ENCODE data around the gene UBXN10. TPM values are rescaled to one million over a fixed set of nuclear protein-coding genes. Genes with fewer than 3 reads are reported as not detected.

The UBXN10 gene
- total RNA-seq, 1 donor from 2014 or later, result 1.4 TPM

GRCh38 chr1:20150969-20151368 is 34.9 kb upstream of the UBXN10 start:
- intact Hi-C loops (cut with micrococcal nuclease), result loop anchor here (5.0 kb wide), 2 partner anchors 341 to 434 kb away; no protein-coding TSS in a partner anchor

- intact Hi-C loops (cut with micrococcal nuclease), result loop anchor here (1.0 to 5.0 kb wide), 8 partner anchors 35 to 435 kb away; partner anchors contain the start of gene OTUD3
Observed at GRCh38 chr1:20151906-20152598, 33.8 kb upstream of the UBXN10 start.

- intact Hi-C loops (cut with micrococcal nuclease), result loop anchor here (1.0 to 5.0 kb wide), 8 partner anchors 35 to 435 kb away; partner anchors contain the start of gene OTUD3
Observed at GRCh38 chr1:20152599-20152930, 33.3 kb upstream of the UBXN10 start.

DNA sequence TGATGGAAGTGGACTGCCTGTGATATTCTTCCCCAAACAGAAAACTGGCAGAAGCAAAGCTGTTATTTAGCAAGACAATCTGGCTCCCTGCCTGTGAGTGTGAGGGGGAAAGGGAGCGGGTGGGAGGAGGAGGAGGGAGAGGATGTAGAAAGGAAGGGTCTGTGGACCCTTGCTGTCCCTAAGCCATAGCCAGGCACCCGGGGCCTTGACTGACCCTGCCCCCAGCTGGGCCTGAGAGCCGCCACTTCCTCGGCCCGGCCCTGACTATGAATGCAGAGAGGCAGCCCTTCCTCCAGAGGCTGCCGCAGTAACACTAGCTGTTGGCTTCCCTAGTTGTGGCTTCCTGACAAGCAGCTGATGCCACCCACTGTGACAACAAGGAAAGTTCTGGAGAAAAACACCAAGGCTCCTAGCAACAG is 32.9 kb upstream of the UBXN10 start:
- intact Hi-C loops (cut with micrococcal nuclease), result loop anchor here (1.0 to 5.0 kb wide), 8 partner anchors 34 to 436 kb away; partner anchors contain the start of gene OTUD3

DNA sequence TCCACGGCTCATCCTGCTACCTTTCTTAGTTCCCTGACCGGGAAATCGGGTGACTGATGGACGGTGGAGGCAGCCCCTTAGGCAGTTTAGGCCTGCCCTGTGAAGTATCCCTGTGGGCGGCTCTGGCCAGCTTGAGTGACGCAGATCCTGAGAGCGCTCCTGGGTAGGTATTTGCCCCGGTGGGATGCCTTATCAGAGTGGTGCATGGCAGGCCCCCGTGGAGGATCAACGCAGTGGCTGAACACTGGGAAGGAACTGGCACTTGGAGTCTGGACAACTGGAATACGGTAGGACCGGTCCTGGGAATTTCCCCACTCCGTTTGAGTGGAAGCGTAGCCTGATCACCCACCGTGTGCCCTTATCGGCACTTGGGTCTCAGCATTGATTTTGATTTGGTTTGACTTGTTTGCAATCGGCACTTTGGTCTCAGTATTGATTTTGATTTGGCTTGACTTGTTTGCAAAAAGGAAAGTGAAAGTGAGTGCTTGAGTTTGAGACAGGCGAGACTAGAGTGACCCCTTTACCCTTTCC is 31.5 kb upstream of the UBXN10 start:
- intact Hi-C loops (cut with micrococcal nuclease), result loop anchor here (5.0 kb wide), 2 partner anchors 338 to 437 kb away; no protein-coding TSS in a partner anchor

DNA sequence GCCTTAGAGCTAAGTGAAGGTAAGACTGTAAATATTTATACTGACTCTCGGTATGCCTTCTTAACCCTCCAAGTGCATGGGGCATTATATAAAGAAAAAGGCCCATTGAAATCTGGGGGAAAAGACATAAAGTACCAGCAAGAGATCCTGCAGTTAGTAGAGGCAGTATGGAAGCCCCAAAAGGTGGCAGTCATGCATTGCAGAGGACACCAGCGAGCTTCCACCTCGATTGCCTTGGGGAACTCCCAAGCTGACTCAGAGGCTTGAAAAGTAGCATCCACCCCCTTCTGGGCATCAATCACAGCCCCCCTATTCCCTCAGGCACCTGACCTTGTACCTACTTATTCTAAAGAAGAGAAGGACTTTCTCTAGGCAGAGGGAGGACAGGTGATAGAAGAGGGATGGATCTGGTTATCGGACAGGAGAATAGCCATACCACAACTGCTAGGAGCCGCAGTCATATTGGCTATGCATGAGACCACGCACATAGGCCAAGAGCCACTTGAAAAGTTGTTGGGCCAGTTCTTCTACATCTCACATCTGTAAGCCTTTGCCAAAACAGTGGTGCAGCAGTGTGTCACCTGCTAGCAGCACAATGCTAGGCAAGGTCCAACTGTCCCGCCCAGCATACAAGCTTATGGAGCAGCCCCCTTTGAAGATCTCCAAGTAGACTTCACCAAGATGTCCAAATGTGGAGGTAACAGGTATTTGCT is 27.4 kb upstream of the UBXN10 start:
- intact Hi-C loops (cut with micrococcal nuclease), result no loop called here

GRCh38 chr1:20160034-20160433 is 25.9 kb upstream of the UBXN10 start:
- intact Hi-C loops (cut with micrococcal nuclease), result no loop called here

GRCh38 chr1:20164694-20165202 is 21.1 kb upstream of the UBXN10 start:
- intact Hi-C loops (cut with micrococcal nuclease), result loop anchor here (1.0 kb wide), 2 partner anchors 31 to 329 kb away; no protein-coding TSS in a partner anchor

DNA sequence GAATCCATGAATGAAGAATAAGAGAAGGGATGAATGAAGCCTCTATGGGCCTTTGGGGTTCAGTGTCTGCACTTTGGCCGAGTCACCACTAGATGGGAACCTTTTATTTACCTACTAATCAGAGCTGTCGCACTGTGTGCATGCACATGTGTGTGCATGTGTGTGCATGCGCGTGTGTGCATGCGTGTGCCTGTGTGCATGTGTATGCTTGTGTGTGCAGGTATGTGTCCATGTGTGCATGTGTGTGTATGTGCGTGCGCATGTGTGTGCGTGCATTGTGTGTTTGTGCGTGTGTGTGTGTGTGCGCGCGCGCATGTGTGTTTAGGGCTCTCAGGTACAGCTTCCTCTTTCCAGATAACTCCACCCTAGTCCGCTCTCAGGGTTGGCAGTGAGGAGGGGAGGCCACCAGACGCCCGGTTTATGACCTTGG is 20.4 kb upstream of the UBXN10 start:
- intact Hi-C loops (cut with micrococcal nuclease), result loop anchor here (1.0 kb wide), 2 partner anchors 30 to 328 kb away; no protein-coding TSS in a partner anchor

GRCh38 chr1:20166051-20166450 is 19.8 kb upstream of the UBXN10 start:
- intact Hi-C loops (cut with micrococcal nuclease), result no loop called here

DNA sequence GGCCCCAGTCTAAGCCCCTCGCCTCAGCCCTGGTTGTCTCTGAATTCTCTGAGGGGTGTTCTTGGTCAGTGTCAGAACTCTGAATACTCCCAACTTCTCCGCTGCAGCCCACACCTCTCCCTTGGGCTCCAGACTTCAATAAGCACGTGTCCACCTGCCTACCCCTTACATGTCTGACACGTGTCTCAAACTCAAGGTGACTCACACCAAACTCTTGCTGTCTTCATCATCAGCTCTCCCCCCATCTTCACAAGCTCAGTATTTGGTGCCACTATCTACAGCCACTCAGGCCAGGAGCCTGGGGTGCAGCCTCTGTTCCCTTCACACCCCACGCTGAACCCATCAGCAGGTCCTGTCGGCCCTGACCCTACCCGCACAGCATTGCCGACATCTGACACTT is 18.8 kb upstream of the UBXN10 start:
- intact Hi-C loops (cut with micrococcal nuclease), result no loop called here

DNA sequence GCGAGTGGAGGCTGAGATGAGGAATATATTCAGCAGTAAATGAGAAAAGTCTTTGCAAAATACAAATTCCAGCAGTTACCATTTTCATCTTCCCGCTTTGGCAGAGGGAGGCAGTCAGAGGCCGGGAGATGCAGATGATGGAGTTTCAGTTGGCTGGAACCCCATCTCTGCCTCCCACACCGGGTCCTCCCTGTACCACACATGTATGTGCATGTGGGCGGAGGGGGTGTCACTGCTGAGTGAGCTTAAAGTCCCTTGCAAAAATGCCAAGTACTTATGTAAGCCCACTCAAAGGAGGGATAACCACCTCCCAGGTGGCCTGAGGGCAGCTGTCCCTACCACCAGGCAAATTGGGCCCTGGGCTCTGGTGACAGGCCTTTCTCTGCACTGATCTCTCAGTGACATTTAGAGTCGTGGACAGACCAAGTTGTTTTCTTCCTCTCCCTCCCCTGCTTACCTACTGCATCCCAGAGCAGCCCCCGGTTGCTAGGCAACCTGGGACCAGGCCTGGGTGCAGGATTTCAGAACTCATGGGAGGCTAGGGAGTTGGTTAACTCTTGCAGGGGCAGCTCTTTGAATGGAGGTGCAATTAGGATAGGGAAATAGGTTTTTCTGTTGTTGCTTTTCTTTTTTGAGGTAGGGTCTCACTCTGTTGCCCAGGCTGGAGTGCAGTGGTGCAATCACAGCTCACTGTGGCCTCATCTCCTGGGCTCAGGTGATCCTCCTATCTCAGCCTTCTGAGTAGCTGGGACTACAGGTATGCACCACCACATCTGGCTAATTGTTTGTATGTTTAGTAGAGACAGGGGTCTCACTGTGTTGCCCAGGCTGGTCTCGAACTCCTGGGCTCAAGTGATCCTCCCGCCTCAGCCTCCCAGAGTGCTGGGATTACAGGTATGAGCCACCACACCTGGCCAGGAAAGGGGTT is 17.1 kb upstream of the UBXN10 start:
- intact Hi-C loops (cut with micrococcal nuclease), result no loop called here

DNA sequence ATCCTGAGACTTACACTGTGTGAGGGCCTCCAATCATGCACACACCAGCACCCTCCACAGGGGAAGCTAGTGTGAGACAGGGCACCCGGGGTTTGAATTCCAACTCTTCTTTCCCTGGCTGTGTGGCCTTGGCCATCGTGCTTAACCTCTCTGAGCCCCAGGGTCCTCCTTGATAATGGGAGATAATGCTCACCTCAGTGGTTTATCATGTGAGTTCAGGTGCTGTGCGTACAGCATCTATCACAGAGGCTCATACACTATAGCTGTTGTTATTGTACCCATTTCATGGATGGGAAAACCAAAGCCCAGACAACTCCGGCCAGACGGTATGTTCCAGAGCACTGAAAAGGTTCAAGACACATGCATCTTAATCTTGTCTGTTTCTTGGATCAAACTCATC is 16.0 kb upstream of the UBXN10 start:
- intact Hi-C loops (cut with micrococcal nuclease), result no loop called here

DNA sequence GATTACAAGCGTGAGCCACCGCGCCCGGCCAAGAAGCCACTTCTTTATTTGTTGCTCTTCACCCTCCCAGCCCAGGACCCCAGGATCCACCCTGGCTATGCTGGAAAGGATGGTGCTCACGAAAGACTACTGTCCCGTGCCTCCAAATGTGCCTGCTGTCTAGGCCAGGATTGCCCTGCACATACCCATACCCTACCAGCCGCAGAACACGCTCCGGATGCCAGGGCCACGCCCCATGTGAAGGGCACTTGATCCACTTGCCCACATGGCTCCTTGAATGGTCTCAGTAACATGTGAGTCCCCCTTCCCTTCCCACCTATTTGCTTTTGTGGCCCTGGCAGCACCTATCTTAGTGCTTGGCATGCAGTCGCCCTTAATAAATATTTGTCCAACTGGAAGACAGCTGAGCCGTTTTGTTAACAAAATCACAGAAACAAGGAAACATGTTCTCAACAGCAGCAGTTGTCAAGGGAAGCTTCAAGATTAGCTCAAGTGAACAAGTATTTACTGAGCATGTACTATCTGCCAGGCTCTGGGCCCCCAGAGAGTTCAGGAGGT is 13.8 kb upstream of the UBXN10 start:
- intact Hi-C loops (cut with micrococcal nuclease), result no loop called here

DNA sequence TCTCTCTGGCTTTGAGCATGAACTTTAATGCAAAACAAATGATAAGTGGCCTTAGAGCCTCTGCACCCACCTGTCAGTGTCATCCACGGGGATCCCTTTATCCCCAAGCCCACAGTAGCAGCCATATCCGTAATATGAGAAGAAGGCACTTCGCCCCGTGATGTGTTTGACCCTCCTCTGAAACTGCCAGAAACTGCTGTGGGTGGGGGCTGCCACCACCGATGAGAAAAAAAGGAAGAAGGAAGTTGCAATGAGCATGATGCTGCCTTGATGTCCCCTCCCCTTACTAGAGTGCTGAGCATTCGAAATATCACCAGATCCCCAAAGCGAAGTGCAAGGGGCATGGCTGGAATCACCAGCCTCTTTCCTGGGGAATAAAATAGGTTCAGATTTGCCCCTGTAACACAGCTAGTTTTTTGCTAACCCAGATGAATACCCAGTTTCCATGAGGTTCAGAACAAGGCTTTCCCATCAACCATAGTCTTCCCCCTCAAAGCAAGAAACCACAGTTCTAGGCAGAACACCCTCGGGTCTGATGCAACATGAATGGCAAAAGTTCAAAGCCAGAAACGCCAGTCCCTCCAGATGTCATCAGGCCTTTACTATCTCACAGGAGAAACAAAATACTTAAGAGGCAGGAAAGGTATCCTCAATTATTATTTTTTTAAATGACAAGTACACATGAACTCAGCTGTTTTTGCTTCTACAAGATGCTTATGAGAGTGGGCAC is 10.8 kb upstream of the UBXN10 start:
- intact Hi-C loops (cut with micrococcal nuclease), result no loop called here

DNA sequence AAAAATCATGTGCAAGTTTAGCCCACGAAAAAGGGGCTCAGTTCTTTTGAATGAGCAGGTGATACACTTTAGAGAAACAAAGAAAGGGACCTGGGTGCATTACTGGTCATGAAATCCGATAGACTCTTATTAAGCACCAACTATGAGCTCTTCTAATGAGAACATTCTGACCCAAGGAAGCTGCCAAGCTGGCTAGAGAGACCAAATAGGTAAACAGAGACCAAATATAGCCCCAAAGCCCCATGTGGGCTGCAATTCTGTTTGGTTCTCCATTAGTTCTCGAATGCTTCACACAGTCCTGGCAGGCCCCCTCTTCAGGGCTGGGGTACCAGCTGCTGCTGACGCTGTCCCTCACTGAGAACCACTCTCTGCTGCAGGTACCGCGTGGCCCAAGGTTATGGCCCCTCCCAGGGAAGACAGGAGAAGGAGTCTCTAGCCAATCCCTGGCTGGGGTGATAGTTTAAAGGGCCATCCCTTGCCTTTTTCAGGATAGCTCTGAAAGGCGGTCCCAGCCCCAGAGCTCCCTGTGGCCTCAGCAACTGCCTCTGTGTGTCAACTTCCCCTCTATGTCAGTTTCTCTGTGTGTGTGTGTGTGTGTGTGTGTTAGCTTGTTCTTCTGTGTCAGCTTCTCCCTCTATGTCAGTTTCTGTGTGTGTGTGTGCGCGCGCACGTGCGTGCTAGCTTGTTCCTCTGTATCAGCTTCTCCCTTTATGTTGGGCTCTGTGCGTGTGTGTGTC is 7.1 kb upstream of the UBXN10 start:
- intact Hi-C loops (cut with micrococcal nuclease), result no loop called here

DNA sequence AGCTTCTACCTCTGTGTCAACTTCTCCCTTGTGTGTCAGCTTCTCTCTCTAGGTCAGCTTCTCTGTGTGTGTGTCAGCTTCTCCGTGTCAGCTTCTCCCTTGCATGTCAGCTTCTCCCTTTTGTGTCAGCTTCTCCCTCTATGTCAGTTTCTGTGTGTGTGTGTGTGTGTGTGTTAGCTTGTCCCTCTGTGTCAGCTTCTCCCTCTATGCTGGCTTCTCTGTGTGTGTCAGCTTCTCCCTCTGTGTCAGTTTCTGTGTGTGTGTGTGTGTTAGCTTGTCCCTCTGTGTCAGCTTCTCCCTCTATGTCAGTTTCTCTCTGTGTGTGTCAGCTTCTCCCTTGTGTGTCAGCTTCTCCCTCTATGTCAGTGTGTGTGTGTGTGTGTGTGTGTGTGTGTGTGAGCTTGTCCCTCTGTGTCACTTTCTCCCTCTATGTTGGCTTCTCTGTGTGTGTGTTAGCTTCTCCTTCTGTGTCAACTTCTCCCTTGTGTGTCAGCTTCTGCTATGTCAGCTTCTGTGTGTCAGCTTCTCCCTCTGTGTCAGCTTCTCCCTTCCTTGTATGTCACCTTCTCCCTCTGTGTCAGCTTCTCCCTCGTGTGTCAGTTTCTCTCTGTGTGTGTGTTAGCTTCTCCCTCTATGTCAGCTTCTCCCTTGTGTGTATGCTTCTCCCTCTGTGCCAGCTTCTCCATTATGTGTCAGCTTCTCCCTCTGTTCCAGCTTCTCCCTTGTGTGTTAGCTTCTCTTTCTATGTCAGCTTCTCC is 6.3 kb upstream of the UBXN10 start:
- intact Hi-C loops (cut with micrococcal nuclease), result loop anchor here (10.0 kb wide), 2 partner anchors 575 to 1115 kb away; partner anchors contain the start of gene ECE1

- intact Hi-C loops (cut with micrococcal nuclease), result loop anchor here (10.0 kb wide), 2 partner anchors 575 to 1115 kb away; partner anchors contain the start of gene ECE1
Observed at GRCh38 chr1:20180129-20180843, 5.6 kb upstream of the UBXN10 start.

Data from T-helper 1 cell treated with Interleukin-12 subunit alpha and Interleukin-12 subunit beta and Interleukin-4 antibody, amounts not matched to agents 30 ng/mL and 1 ng/mL, for 36 hours (primary cell).